ENCODE data around the gene KMT2E.

DNA sequence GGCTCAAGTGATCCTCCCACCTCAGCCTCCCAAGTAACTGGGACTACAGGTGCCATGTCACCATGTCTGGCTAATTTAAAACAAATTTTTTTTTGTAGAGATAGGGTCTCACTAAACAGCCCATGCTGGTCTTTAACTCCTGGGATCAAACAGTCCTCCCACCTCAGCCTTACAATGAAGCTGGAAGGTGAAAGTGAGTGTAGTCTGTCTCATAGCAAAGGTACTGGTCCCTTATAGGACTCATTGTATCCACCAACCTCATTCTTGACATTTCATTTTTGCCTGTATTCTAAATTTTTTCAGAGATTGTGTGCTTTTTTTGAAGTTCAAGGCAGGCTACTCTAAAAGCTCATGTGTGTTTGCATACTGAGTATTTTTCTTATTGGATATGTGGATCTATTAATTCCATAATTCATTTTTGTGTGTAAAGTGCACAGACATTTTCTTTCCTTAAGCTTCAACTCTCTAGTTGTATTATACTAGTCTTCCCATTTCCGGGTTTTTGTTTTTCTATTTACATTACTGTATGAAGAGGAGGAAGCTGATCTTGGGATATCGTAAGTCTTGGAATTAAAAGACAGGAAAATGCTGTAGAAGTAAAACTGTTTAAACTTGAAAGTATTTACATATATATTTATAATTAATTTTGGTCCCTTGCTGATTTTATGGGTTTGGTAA lies 13.3 kb downstream of the KMT2E start:
- TF ChIP-seq POLR2A (IDR thresholded peaks at IDR 0.05; ENCODE audit: low read depth, low read length) = no peak
- TF ChIP-seq POLR2AphosphoS5 (IDR thresholded peaks at IDR 0.05; ENCODE audit: low read depth, low read length) = no peak
- TF ChIP-seq TAF1 (IDR thresholded peaks at IDR 0.05; ENCODE audit: borderline replicate concordance, low read depth, low read length) = no peak

All from GM12892 (cell line).